Colonic mucosa (tissue), 4 donors: ENCODE data around the gene DYSF. TPM values are rescaled to one million over a fixed set of nuclear protein-coding genes. Genes with fewer than 3 reads are reported as not detected.
"Not testable (repeated sequence)": the region's sequence is repeated elsewhere in the genome, so short reads cannot be mapped to it uniquely, and the experiment has no call there.

Experiments
- DNase-seq: peaks from one replicate; pipeline ENCODE4 v3.0.0-alpha.2; 2020
- H3K27ac ChIP-seq: fragments of 200-600 bp; one replicate; pipeline ENCODE4 v1.8.0; 2021
- H3K27me3 ChIP-seq: fragments of 200-600 bp; one replicate; pipeline ENCODE4 v1.8.0; 2021
- H3K36me3 ChIP-seq: fragments of 200-600 bp; one replicate; pipeline ENCODE4 v1.8.0; 2021
- H3K4me1 ChIP-seq: fragments of 200-600 bp; one replicate; pipeline ENCODE4 v1.8.0; 2021; ENCODE audit warnings: mild to moderate bottlenecking
- H3K4me3 ChIP-seq: fragments of 200-600 bp; one replicate; pipeline ENCODE4 v1.8.0; 2021
- H3K9ac ChIP-seq, 2 donors: one replicate each; pipeline ENCODE4 v1.7.0; 2013; ENCODE audit warnings: control low read depth in 2 of 2, low read depth in 2 of 2, low read length in 2 of 2
- H3K9me3 ChIP-seq: fragments of 200-600 bp; one replicate; pipeline ENCODE4 v1.8.0; 2021
- CTCF ChIP-seq: fragments of 200-600 bp; IDR thresholded peaks from one replicate; pipeline ENCODE4 v1.8.0; 2022; ENCODE audit warnings: antibody characterized with exemption, mild to moderate bottlenecking
- intact Hi-C: fragments of 100-400 bp; cut with DNase I; formaldehyde crosslinking; loops from one replicate; pipeline ENCODE4 v1.14.1; 2022
- total RNA-seq, 2 donors: library from RNA; stranded (reverse); fragmentation: NEBNext Ultra II Directional in 1 of 2; extraction: Animal tissue kit (Norgen Biotek cat#: 25700) in 1 of 2; gene quantifications; one replicate each; pipeline ENCODE4 v1.2.1, GENCODE V29; 2021
- donor health status: healthy.
- donor health status: DM: no; HTN: no; CAD: no.
- donor health status: DM: no; HTN: no; CAD: no.

DYSF gene
- total RNA-seq = 1 to 10 TPM; 2.4 to 7.5 TPM

- Histone ChIP-seq H3K27me3 (peaks cover 10% of the 10 kb centered on the region), H3K27ac (peak within 1 kb of the TSS; percentile 2), H3K4me1 (peaks cover 4% of the 10 kb centered on the region), H3K9me3 (no peaks in the 10 kb centered on the region), H3K9ac (peak within 1 kb of the TSS; percentile 35 to 56), H3K4me3 (peak within 1 kb of the TSS; percentile 36), H3K36me3 (no peaks in the 10 kb centered on the region)
- DNase-seq = no peak
- intact Hi-C loops = no loop called here
- TF ChIP-seq CTCF = no peak
Measured at GRCh38 chr2:71453404-71454220, at the start of gene DYSF. Gene DYSF, plus strand, starts transcription at chr2:71453561.

GRCh38 chr2:71409611-71410010 is 43.8 kb upstream of the DYSF start:
- intact Hi-C loops = no loop called here
- no peak overlapping the region for H3K27ac ChIP-seq
- no peaks in the 10 kb centered on the region for H3K4me1 ChIP-seq
- no peak overlapping the region for H3K4me3 ChIP-seq
- TF ChIP-seq CTCF = no peak
- H3K9ac ChIP-seq = no peak overlapping the region
- H3K27me3 ChIP-seq = no peaks in the 10 kb centered on the region
- H3K9me3 ChIP-seq = no peaks in the 10 kb centered on the region
- H3K36me3 ChIP-seq = no peaks in the 10 kb centered on the region
- DNase-seq = no peak

- no peaks in the 10 kb centered on the region for H3K27me3 ChIP-seq
- intact Hi-C loops = no loop called here
- no peak for TF ChIP-seq CTCF
- H3K36me3 ChIP-seq = no peaks in the 10 kb centered on the region
- H3K4me3 ChIP-seq = no peak overlapping the region
- H3K9me3 ChIP-seq = no peaks in the 10 kb centered on the region
- no peak for DNase-seq
- H3K9ac ChIP-seq = no peak overlapping the region
- H3K4me1 ChIP-seq = no peaks in the 10 kb centered on the region
- no peak overlapping the region for H3K27ac ChIP-seq
Measured at GRCh38 chr2:71410696-71411095, 42.7 kb upstream of the DYSF start.

GRCh38 chr2:71416866-71417265 is 36.5 kb upstream of the DYSF start:
- H3K36me3 ChIP-seq, H3K9me3 ChIP-seq, intact Hi-C loops, H3K4me1 ChIP-seq, H3K9ac ChIP-seq, H3K27me3 ChIP-seq, H3K27ac ChIP-seq: not testable (repeated sequence)
- peak; percentile 47 for DNase-seq
- peak overlapping the region; percentile 2 for H3K4me3 ChIP-seq

DNA sequence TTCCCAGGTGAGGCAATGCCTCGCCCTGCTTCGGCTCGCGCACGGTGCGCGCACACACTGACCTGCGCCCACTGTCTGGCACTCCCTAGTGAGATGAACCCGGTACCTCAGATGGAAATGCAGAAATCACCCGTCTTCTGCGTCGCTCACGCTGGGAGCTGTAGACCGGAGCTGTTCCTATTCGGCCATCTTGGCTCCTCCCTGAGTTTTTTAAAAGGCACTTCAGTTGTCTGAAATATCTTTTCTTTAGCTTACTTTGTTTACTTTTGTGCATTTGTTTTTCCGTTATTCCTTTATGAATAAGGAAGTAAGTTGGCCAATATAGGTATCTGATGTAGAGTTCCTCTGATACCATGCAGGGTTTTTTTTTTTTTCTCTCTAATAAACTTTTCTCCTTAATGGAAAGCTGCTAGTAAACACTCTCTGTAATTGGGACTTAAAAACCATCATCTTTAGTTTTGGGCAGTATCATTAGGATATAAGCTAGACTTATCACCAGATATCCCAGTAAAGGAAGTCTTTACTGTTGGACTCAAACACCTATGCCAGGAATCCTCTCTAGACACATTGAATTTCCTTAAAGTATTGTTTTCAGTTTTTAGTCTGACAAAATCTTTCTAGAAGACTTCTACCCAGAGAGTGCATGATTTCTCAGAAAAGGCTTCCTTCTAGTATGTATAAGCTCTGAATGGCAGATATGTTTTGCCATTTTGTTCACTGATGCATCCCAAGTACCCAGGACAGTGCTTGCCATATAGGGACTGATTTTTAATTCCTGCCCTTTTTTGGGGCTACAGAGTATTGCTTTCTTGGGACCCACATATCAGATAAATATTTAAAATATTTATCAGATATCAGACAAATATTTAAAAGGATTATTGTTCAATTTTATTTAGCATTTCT is 35.8 kb upstream of the DYSF start:
- Histone ChIP-seq H3K9me3 (no peaks in the 10 kb centered on the region), H3K36me3 (no peaks in the 10 kb centered on the region), H3K27me3 (no peaks in the 10 kb centered on the region), H3K27ac (peak overlapping the region; percentile 39), H3K4me1 (no peaks in the 10 kb centered on the region), H3K9ac (no peak overlapping the region), H3K4me3 (peak overlapping the region; percentile 2)
- intact Hi-C loops = no loop called here
- TF ChIP-seq CTCF = no peak
- no peak for DNase-seq
